HepG2 (cell line): ENCODE results near the gene POU5F1. TPM values are rescaled to one million over a fixed set of nuclear protein-coding genes. Genes with fewer than 3 reads are reported as not detected.

ENCODE experiments used
- ARID2 ChIP-seq: sonication (generic); formaldehyde crosslinking; IDR thresholded peaks from 2 replicates; pipeline ENCODE4 v1.8.1; 2022; ENCODE audit warnings: mild to moderate bottlenecking, missing genetic modification reagents, borderline replicate concordance
- DRAP1 ChIP-seq: IDR thresholded peaks from 2 replicates; pipeline ENCODE4 v1.6.1; 2016; ENCODE audit warnings: missing genetic modification reagents, missing compliant biosample characterization
- ELF3 ChIP-seq: IDR thresholded peaks from 2 replicates; pipeline ENCODE4 v1.6.1; 2016; ENCODE audit warnings: missing genetic modification reagents, missing compliant biosample characterization
- HOXA9 ChIP-seq: sonication (generic); formaldehyde crosslinking; IDR thresholded peaks from 2 replicates; pipeline ENCODE4 v1.8.1; 2022; ENCODE audit warnings: missing genetic modification reagents, mild to moderate bottlenecking, moderate library complexity, borderline replicate concordance
- IRF2 ChIP-seq: IDR thresholded peaks from 2 replicates; pipeline ENCODE4 v1.6.1; 2018; ENCODE audit warnings: missing genetic modification reagents, missing compliant biosample characterization
- MTA1 ChIP-seq: sonication (generic); formaldehyde crosslinking; IDR thresholded peaks from 2 replicates; pipeline ENCODE4 v1.4.0; 2020; ENCODE audit warnings: missing genetic modification reagents, mild to moderate bottlenecking, borderline replicate concordance
- MXD4 ChIP-seq: IDR thresholded peaks from 2 replicates; pipeline ENCODE4 v1.6.1; 2016; ENCODE audit warnings: mild to moderate bottlenecking, missing biosample characterization, missing genetic modification reagents
- MYC ChIP-seq: sonication (generic); formaldehyde crosslinking; IDR thresholded peaks from 2 replicates; pipeline ENCODE4 v1.9.0; 2021; ENCODE audit warnings: missing genetic modification reagents, borderline replicate concordance
- NRL ChIP-seq: sonication (generic); formaldehyde crosslinking; IDR thresholded peaks from 2 replicates; pipeline ENCODE4 v1.5.0; 2020; ENCODE audit warnings: missing genetic modification reagents, mild to moderate bottlenecking, moderate library complexity, borderline replicate concordance
- SMAD1 ChIP-seq: sonication (generic); formaldehyde crosslinking; IDR thresholded peaks from 2 replicates; pipeline ENCODE4 v1.4.0; 2020; ENCODE audit warnings: missing genetic modification reagents, low read depth, mild to moderate bottlenecking, borderline replicate concordance
- SMYD3 ChIP-seq: sonication (generic); formaldehyde crosslinking; IDR thresholded peaks from 2 replicates; pipeline ENCODE4 v1.8.1; 2023; ENCODE audit warnings: mild to moderate bottlenecking, missing genetic modification reagents
- SNAI1 ChIP-seq: sonication (generic); formaldehyde crosslinking; IDR thresholded peaks from 2 replicates; pipeline ENCODE4 v1.5.0; 2020; ENCODE audit warnings: mild to moderate bottlenecking, missing genetic modification reagents, borderline replicate concordance
- SPEN ChIP-seq: sonication (generic); formaldehyde crosslinking; IDR thresholded peaks from 2 replicates; pipeline ENCODE4 v1.5.1; 2020; ENCODE audit warnings: low read depth, mild to moderate bottlenecking, missing genetic modification reagents
- TRAFD1 ChIP-seq: sonication (generic); formaldehyde crosslinking; IDR thresholded peaks from 2 replicates; pipeline ENCODE4 v1.5.1; 2020; ENCODE audit warnings: missing genetic modification reagents, mild to moderate bottlenecking, borderline replicate concordance
- YEATS2 ChIP-seq: sonication (generic); formaldehyde crosslinking; IDR thresholded peaks from 2 replicates; pipeline ENCODE4 v1.4.0; 2020; ENCODE audit warnings: missing genetic modification reagents, borderline replicate concordance
- ZMYM4 ChIP-seq: sonication (generic); formaldehyde crosslinking; IDR thresholded peaks from 2 replicates; pipeline ENCODE4 v1.8.1; 2023; ENCODE audit warnings: mild to moderate bottlenecking, missing genetic modification reagents
- ZNF468 ChIP-seq: sonication (generic); formaldehyde crosslinking; IDR thresholded peaks from 2 replicates; pipeline ENCODE4 v1.8.0; 2022; ENCODE audit warnings: mild to moderate bottlenecking, moderate library complexity, missing genetic modification reagents
- ZNF574 ChIP-seq: sonication (generic); formaldehyde crosslinking; IDR thresholded peaks from 2 replicates; pipeline ENCODE4 v1.4.0; 2020; ENCODE audit warnings: missing genetic modification reagents
- ZNF580 ChIP-seq: IDR thresholded peaks from 2 replicates; pipeline ENCODE4 v1.6.1; 2016; ENCODE audit warnings: low read depth, borderline replicate concordance
- ZNF589 ChIP-seq: sonication (generic); formaldehyde crosslinking; conservative IDR thresholded peaks from 2 replicates; pipeline ENCODE4 v1.8.0; 2022; ENCODE audit warnings: mild to moderate bottlenecking, moderate library complexity, missing genetic modification reagents
- ZNF619 ChIP-seq: sonication (generic); formaldehyde crosslinking; IDR thresholded peaks from 2 replicates; pipeline ENCODE4 v1.4.0; 2020; ENCODE audit warnings: mild to moderate bottlenecking, missing genetic modification reagents
- ZNF691 ChIP-seq: sonication (generic); formaldehyde crosslinking; IDR thresholded peaks from 2 replicates; pipeline ENCODE4 v1.4.0; 2020; ENCODE audit warnings: missing genetic modification reagents, low read depth, mild to moderate bottlenecking, borderline replicate concordance
- polyA plus RNA-seq, 8 experiments: library from polyadenylated mRNA; depleted of rRNA in 3 of 8; stranded (reverse) in 7 of 8; unstranded in 1 of 8; fragments of >200 nt; fragmentation: Illumina TruSeq in 4 of 8; extraction: Trizol in 4 of 8; gene quantifications; 2 replicates each; pipeline versions ENCODE4 v1.2.1 to v1.2.3, GENCODE V29; 2011 to 2016; ENCODE audit warnings: low read depth in 4 of 8, missing spikeins in 1 of 8, mixed read lengths in 1 of 8; ENCODE audit not compliant: insufficient read depth in 1 of 8
- total RNA-seq, 5 experiments: library from RNA; depleted of rRNA; stranded (reverse); fragments of >200 nt; fragmentation: Illumina TruSeq; extraction: Trizol; gene quantifications; 2 replicates each; pipeline ENCODE4 v1.2.3, GENCODE V29; 2016; ENCODE audit warnings: low read depth in 1 of 5

POU5F1 gene
- total and polyA plus RNA-seq, 2 of the 13 experiments (the other 11 are each of a cell fraction or from before 2014, with no cell fraction given) = 2.5 to 7.2 TPM

- TF ChIP-seq ZNF580 (CRISPR knock-in tag) (peak; percentile 41; the same call in 1 of the 2 replicates), ZNF691 (0 out of 2 replicates have a peak, but pooled peaks have one; percentile 77), TRAFD1 (CRISPR knock-in tag) (0 out of 2 replicates have a peak, but pooled peaks have one; percentile 85), MYC (CRISPR knock-in tag) (peak; percentile 64; the same call in 1 of the 2 replicates), MXD4 (CRISPR knock-in tag) (peak; percentile 79), IRF2 (CRISPR knock-in tag) (peak; percentile 14; the same call in 1 of the 2 replicates), ZNF468 (CRISPR knock-in tag) (0 out of 2 replicates have a peak, but pooled peaks have one; percentile 57), NRL (CRISPR knock-in tag) (peak; percentile 63; the same call in 1 of the 2 replicates), ZNF619 (CRISPR knock-in tag) (peak; percentile 59; the same call in 1 of the 2 replicates), ELF3 (CRISPR knock-in tag) (peak; percentile 21; the same call in 1 of the 2 replicates), SMAD1 (no peak), DRAP1 (peak; percentile 48; the same call in 1 of the 2 replicates), MTA1 (CRISPR knock-in tag) (0 out of 2 replicates have a peak, but pooled peaks have one; percentile 60), ZNF589 (CRISPR knock-in tag) (peak; percentile 75), YEATS2 (CRISPR knock-in tag) (peak; percentile 88), ZMYM4 (CRISPR knock-in tag) (peak; percentile 61; the same call in 1 of the 2 replicates), ARID2 (CRISPR knock-in tag) (peak; percentile 80; the same call in 1 of the 2 replicates), SPEN (peak; percentile 94), SMYD3 (CRISPR knock-in tag) (peak; percentile 96), SNAI1 (CRISPR knock-in tag) (0 out of 2 replicates have a peak, but pooled peaks have one; percentile 45), ZNF574 (CRISPR knock-in tag) (peak; percentile 50; the same call in 1 of the 2 replicates), HOXA9 (CRISPR knock-in tag) (peak; percentile 86; the same call in 1 of the 2 replicates)
Measured at GRCh38 chr6:31158140-31158862, 12.2 kb downstream of the POU5F1 start, which contains the start of gene TCF19 (continued).
